Endothelial cell of hepatic sinusoid (primary cell): Measurements from ENCODE around the gene ST3GAL4.

Experiments
- in situ Hi-C: cut with HindIII; loops from 2 replicates; pipeline ENCODE4 v1.10.0; 2017; ENCODE audit warnings: low sequenced_read_pairs

ST3GAL4 gene

GRCh38 chr11:126328938-126329643, 26.4 kb upstream of the ST3GAL4 start:
- in situ Hi-C loops = no loop called here

GRCh38 chr11:126329644-126330211, 25.8 kb upstream of the ST3GAL4 start:
- in situ Hi-C loops = no loop called here

DNA sequence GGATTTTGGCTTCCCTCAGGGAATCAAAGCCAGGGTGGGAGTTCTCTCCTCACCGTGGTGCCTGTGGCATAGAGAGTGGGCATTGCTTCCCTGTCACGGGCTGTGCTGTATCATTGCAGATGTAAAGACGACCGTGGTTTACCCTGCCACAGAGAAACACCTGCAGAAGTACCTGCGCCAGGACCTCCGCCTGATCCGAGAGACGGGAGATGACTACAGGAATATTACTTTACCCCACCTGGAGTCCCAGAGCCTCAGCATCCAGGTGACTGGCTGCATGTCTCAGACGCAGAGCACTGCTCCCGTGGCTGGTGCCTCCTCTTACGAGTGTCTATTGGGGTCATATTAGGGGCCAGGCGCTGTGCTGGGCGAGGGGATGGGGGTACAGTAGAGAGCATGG, 24.2 kb upstream of the ST3GAL4 start:
- in situ Hi-C loops = no loop called here

DNA sequence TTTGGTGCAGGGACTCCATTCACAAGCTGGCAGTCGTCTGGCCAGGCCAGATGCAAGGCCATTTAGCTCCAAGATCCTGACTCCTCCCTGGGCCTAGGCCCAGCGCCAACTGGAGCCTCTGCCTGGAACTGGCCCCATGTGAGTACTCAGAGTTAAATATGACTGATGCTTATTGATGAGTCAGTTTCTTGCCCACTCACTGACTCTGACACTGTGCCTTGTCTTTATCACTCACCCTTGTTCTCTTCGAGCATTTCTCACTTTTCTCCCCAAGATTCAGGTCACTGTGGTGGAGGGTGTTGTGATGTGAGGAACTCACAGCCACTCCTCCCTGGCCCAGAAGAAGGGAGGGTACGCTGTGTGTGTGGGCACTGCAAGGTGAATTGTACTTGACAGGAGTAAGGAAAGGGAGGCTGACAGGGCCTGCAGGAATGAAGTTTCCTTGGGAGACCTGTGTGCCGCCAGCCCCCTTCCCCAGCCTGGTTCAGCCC, 23.2 kb upstream of the ST3GAL4 start:
- in situ Hi-C loops = no loop called here

DNA sequence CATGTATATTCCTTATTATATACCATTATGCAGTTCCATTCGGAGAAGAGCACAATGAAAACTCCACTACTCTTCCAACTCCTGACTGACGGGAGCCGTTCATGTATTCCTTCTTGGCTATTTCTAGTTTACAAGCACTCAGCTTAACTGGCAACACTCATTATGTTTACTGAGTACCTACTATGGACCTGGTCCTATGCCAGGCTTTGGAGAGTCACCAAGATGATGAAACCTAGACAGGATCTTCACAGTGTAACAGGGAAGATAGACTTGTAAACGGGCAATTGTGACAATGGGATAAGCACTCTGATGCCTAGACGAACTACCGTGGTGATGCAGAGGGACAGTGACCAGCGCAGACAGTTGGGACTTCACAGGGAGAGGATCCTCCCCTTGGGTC, 22.3 kb upstream of the ST3GAL4 start:
- in situ Hi-C loops = no loop called here

DNA sequence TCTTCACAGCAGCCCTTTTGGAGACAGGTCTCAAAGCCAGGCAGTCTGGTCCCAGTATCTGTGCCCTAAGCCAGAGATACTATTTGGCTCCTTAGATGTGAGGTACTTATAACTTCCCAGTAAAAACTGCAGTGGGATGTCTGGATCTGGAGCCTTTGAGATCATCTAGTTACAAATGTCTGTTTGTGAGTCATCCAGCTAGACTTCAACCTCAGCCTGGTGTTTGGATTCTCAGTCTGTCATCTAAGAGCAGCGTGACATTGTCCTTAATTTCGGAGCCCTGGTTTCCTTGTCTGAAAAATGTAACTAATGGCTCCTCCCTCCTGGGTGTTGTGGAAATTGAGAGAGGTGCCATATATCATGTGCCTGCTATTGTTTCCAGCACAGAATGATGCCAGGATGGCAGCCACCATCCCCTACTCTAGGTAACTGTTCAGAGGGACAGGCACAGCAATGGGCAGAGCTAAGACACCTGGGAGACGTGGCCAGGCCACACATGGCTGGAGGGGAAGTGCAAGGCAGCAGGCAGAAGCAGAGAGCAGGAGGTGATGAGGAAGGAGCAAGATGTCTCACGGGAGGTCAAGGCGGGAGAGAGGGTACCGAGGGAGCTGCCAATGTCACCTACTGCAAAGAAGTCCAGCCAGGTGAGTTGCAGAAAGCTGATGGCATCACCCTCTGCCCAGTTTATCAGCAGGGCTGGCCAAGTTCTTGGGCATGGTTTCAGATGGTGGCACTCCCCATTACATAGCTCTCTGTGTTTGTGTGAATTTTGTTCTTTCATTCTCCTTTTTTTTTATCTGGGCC, 20.6 kb upstream of the ST3GAL4 start:
- in situ Hi-C loops = no loop called here

GRCh38 chr11:126335463-126335760, 20.1 kb upstream of the ST3GAL4 start:
- in situ Hi-C loops = no loop called here

GRCh38 chr11:126336138-126336541, 19.3 kb upstream of the ST3GAL4 start:
- in situ Hi-C loops = no loop called here

DNA sequence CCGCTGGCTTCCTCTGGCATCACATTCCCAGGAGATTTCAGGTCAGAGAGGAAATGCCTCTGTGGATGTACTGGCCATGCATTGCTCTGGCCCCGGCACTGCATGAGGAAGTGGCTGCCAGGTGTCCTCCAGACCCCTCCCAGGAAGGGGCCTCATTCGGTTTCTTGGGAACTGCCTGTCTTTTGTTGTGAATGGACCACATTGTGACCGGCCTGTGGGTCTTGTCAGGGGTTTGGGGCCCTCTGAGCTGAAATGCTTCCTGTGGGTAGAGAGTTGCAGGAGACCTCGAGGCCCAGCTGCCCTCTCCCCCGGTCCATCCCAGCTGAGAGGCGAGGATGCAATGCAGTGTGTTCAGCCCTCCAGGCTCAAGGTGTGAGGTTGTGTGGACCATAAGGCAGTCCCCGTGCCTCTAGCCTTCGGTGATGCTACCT, 18.8 kb upstream of the ST3GAL4 start:
- in situ Hi-C loops = no loop called here

DNA sequence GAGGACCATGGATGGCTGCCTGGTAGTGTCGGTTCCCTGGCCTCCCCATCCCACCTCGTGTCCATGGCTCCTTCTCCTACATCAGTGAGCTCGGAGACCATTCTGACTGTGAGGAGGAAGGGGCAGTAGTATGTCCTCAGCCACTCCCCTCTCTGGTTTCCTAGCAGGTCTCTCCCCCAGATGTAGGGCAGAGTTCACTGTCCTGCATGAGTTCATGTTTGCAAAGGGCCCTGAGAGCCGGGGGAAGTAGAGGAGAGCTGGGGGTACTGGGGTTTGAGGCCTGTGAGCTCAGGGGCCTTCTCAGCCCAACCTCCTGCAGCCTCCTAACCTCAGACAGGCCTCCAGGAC, 18.4 kb upstream of the ST3GAL4 start:
- in situ Hi-C loops = no loop called here

GRCh38 chr11:126337474-126338241, 17.8 kb upstream of the ST3GAL4 start:
- in situ Hi-C loops = no loop called here

DNA sequence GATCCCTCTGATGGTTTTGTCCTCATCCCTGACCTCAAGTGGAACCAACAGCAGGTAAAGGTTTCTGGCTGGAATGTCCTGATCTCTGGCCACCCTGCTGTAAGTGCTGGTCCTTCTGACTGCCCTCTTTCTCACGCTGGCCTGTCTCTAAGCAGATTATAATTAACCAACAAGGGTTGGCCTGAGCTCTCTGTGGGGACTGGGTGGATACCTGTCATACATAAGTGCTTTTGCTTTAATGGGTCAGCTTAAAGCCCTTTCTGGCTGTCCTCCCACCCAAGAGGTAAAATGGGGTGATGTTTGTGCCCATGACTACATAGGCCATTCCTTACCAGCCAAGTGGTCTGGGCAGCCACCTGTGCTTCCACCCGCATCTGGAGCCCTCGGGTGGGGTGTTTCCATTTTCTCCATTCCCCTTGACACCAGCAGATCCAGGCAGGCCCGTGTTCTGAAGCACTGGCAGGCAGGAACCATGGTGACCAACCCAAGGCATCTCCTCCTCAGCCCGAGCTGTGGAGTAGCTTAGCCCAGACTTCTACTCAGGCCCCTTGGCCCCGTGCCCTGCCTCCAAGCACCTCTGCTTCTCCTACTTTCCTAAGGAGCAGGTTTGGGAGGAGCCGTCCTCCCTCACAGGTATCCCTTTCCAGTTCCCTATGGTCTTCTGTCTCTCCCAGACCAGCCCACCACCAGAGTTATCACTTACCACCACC, 17.0 kb upstream of the ST3GAL4 start:
- in situ Hi-C loops = no loop called here

DNA sequence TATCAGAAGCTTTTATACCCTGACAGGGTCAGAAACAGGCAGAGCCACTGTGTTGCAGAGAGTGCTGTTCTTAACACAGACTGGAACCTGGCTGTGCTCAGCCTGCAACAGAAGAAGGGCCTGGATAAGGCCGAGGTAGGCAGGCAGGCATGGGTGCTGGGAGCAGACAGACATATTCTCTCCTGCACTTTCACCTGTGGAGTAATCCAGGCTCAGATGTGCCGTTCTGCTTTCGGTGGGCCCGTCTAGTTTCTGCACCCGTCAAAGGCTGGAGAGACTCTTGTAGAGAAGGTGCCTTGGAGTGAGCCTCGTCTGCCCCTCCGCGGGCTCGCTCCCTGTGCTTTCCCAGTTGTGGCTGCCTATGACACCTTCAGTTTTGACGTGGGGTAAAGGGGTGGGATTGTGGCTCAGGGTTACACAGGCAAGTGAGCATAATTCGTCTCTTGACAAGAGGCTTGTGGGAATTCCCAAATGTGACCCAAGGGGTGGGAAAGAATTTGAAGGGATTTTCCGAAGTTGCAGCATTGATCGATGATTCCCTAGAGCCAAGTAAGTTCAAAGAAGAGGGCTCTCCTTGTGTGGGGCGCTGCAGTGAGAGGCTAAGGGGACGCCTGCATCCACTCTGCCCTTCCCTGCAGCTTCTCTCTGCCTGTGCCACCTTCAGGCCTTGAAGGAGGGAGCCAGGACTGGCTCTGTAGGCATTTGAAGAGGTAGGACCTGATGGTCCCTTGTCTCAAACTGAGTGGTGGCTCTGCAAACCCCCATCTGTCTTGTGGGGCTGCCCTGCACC, 16.2 kb upstream of the ST3GAL4 start:
- in situ Hi-C loops = no loop called here

DNA sequence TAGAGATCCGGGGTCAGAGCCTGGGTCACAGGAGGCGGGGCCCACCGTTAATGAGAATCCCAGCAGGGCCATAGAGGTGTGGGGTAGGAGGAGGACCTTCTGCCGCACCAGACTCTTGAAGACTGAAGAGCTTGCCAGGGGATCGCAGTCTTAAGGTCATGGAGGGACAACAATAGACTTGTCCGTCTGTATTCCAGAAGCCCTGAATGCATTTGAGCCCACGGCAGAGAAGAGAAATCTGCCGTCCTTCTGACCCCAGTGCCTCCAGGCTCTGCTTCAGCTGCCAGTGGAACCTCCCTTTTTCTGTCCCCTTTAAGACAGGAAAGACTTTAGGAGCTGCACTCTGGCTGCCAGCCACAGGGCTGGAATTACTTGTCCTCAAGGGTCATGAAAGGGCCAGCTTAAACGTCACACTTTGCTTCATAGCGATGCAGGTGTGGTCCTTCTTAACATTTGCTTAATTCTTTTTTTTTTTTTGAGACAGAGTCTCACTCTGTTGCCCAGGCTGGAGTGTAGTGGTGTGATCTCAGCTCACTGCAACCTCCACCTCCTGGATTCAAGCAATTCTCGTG, 15.5 kb upstream of the ST3GAL4 start:
- in situ Hi-C loops = no loop called here

GRCh38 chr11:126340960-126341606, 14.4 kb upstream of the ST3GAL4 start:
- in situ Hi-C loops = no loop called here

- in situ Hi-C loops = no loop called here
Measured at GRCh38 chr11:126341760-126342161, 13.7 kb upstream of the ST3GAL4 start.

DNA sequence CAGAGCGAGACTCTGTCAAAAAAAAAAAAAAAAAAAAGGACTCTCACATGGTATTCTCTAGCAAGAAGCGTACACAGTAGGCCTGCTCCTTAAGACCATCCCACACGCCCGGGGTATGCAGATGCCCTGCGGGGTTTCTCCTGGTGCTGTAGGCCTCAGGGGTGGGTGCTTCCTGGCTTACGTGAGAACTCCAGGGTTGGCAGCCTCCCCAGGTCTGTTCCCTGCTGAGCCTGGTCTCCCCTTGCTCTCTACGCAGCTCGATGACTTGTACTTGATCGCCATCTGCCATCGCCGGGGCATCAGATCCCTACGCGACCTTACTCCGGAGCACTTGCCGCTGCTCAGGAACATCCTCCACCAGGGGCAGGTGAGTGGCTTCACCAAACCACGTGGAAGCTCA, 12.4 kb upstream of the ST3GAL4 start:
- in situ Hi-C loops = no loop called here

DNA sequence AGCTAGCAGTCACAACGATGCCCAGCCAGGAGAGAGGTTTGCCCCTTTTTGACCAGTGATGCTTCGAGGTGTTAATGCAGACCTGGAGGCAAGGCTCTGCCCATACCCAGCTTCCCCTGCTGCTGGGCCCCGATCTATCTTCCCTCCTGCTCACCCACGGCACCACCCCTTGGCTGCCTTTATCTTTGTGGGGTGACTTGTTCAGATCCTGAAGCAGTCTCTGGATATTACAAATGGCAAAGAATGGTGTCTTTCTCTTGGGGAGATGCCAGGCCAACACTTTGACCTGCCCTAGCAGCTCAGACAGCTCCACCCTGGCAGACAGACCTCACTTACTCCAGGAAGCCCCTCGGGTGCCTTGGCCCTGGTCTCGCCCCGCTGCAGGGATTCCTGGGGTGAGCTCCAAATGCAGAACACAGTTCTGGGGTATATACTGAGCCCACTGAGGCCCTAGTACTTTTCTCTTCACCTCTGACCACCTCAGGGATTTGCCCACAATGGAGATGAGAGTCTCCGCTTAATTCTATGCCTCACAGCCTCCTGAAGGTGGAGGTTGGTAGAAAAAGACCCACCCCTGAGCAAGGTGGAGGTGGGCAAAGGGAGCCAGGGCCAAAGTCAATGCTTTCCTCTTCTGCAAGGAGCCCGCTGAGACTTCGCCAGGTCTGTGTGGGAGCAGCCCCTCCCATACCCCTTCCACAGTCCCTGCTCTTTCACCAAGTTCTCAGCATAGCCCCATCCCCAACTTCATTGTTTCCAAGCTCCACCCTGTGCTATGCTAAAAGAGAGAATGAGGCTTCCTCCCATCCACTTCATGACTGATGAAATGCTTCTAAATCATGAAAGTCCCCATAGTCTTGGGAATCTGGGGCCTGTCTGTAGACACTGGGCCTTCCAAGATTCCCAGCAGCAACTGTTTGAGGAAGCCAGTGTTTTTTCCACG, 11.1 kb upstream of the ST3GAL4 start:
- in situ Hi-C loops = no loop called here
